Type B pancreatic cell (in vitro differentiated cells): ENCODE measurements around the gene HPSE2. TPM values are rescaled to one million over a fixed set of nuclear protein-coding genes. Genes with fewer than 3 reads are reported as not detected.

ENCODE experiments used
- DNase-seq: peaks from one replicate; pipeline ENCODE4 v3.0.0; 2021; ENCODE audit warnings: mixed read lengths; ENCODE audit not compliant: unreplicated experiment; ENCODE audit errors: extremely low spot score
- H3K27ac Mint-ChIP-seq: 2 replicates; pipeline ENCODE4 v1.8.0; 2021; ENCODE audit warnings: mild to moderate bottlenecking, mixed read lengths
- H3K27me3 Mint-ChIP-seq: 2 replicates; pipeline ENCODE4 v1.8.0; 2021; ENCODE audit warnings: mixed read lengths
- H3K36me3 Mint-ChIP-seq: 2 replicates; pipeline ENCODE4 v1.8.0; 2021; ENCODE audit warnings: mixed read lengths
- H3K4me1 Mint-ChIP-seq: one replicate; pipeline ENCODE4 v1.8.0; 2021; ENCODE audit warnings: mixed read lengths; ENCODE audit not compliant: unreplicated experiment
- H3K4me3 Mint-ChIP-seq: 2 replicates; pipeline ENCODE4 v1.8.0; 2021; ENCODE audit warnings: mild to moderate bottlenecking, mixed read lengths
- H3K9me3 Mint-ChIP-seq: 2 replicates; pipeline ENCODE4 v1.8.0; 2021; ENCODE audit warnings: mixed read lengths
- CTCF ChIP-seq: fragments of 200-600 bp; sonication (generic); conservative IDR thresholded peaks from 2 replicates; pipeline ENCODE4 v1.5.0; 2021; ENCODE audit warnings: antibody characterized with exemption, mild to moderate bottlenecking
- total RNA-seq: library from RNA; stranded (reverse); gene quantifications from 2 replicates; pipeline ENCODE4 v1.2.1, GENCODE V29; 2021; ENCODE audit warnings: low replicate concordance

Gene HPSE2
- total RNA-seq, 1 donor from 2014 or later = 19.8 TPM

- H3K27me3 Mint-ChIP-seq = no peaks in the 10 kb centered on the region
- H3K4me3 Mint-ChIP-seq = peak overlapping the region; percentile 86
- no peak for DNase-seq
- peak overlapping the region; percentile 78 for H3K27ac Mint-ChIP-seq
- H3K9me3 Mint-ChIP-seq = no peaks in the 10 kb centered on the region
- peaks cover 6% of the 10 kb centered on the region for H3K4me1 Mint-ChIP-seq
- no peak for TF ChIP-seq CTCF
- peaks cover 28% of the 10 kb centered on the region for H3K36me3 Mint-ChIP-seq
Observed at GRCh38 chr10:98445200-98445812, 790.3 kb downstream of the HPSE2 start.

- Mint-ChIP-seq H3K36me3 (peaks cover 34% of the 10 kb centered on the region), H3K27me3 (no peaks in the 10 kb centered on the region), H3K27ac (peak overlapping the region; percentile 15), H3K4me1 (peaks cover 6% of the 10 kb centered on the region), H3K9me3 (peaks cover 4% of the 10 kb centered on the region), H3K4me3 (peak overlapping the region; percentile 71)
- DNase-seq = no peak
- TF ChIP-seq CTCF = no peak
Observed at GRCh38 chr10:98444314-98445006, 791.2 kb downstream of the HPSE2 start.

GRCh38 chr10:98438715-98439114, 796.9 kb downstream of the HPSE2 start:
- Mint-ChIP-seq H3K36me3 (peaks cover 61% of the 10 kb centered on the region), H3K4me3 (no peak overlapping the region), H3K27me3 (no peaks in the 10 kb centered on the region), H3K4me1 (no peaks in the 10 kb centered on the region), H3K9me3 (peaks cover 4% of the 10 kb centered on the region), H3K27ac (no peak overlapping the region)
- no peak for DNase-seq
- TF ChIP-seq CTCF = no peak

- H3K4me1 Mint-ChIP-seq = no peaks in the 10 kb centered on the region
- no peak for DNase-seq
- peaks cover 60% of the 10 kb centered on the region for H3K36me3 Mint-ChIP-seq
- H3K27ac Mint-ChIP-seq = no peak overlapping the region
- no peak overlapping the region for H3K4me3 Mint-ChIP-seq
- no peaks in the 10 kb centered on the region for H3K27me3 Mint-ChIP-seq
- TF ChIP-seq CTCF = no peak
- H3K9me3 Mint-ChIP-seq = peaks cover 4% of the 10 kb centered on the region
Observed at GRCh38 chr10:98436704-98437103, 798.9 kb downstream of the HPSE2 start.

- no peaks in the 10 kb centered on the region for H3K4me1 Mint-ChIP-seq
- peaks cover 62% of the 10 kb centered on the region for H3K36me3 Mint-ChIP-seq
- H3K4me3 Mint-ChIP-seq = no peak overlapping the region
- peaks cover 4% of the 10 kb centered on the region for H3K9me3 Mint-ChIP-seq
- no peak overlapping the region for H3K27ac Mint-ChIP-seq
- no peak for TF ChIP-seq CTCF
- no peak for DNase-seq
- H3K27me3 Mint-ChIP-seq = no peaks in the 10 kb centered on the region
Observed at GRCh38 chr10:98435178-98435577, 800.5 kb downstream of the HPSE2 start.
